ENCODE results near the gene AIM2.
"Not testable (repeated sequence)": the region's sequence is repeated elsewhere in the genome, so short reads cannot be mapped to it uniquely, and the experiment has no call there.

The AIM2 gene

DNA sequence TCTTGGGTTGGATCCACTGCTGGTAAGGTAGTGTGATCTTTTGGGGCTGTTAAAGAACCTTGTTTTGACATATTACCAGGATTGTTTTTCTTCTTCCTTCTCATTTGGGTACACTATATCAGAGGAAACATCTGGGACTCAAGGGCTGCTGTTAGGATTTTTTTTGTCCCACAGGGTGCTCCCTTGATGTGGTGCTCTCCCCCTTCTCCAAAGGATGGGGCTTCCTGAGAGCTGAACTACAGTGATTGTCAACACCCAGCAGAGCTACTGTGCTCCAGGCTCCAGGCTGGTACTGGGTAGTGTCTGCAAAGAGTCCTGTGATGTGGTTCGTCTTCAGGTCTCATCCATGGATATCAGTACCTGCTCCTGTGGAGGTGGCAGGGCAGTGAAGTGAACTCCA lies 46.3 kb downstream of the AIM2 start:
- H3K9me3 ChIP-seq (ENCODE audit: insufficient read depth, low read length): no peaks in the 10 kb centered on the region
- no peak overlapping the region for H3K4me3 ChIP-seq (ENCODE audit: insufficient read depth, low read length, poor library complexity, severe bottlenecking)
- peaks cover 62% of the 10 kb centered on the region for H3K36me3 ChIP-seq (ENCODE audit: low read length)
- H3K9ac ChIP-seq (ENCODE audit: low read length): no peak overlapping the region
- no peak overlapping the region for H3K27ac ChIP-seq (ENCODE audit: low read depth, low read length)
- H3K27me3 ChIP-seq (ENCODE audit: low read length): no peaks in the 10 kb centered on the region
- H2AFZ ChIP-seq (ENCODE audit: low read depth, low read length, severe bottlenecking): no peak overlapping the region
- peaks cover 73% of the 10 kb centered on the region for H3K79me2 ChIP-seq (ENCODE audit: insufficient read depth, low read length)
- peaks cover 28% of the 10 kb centered on the region for H4K20me1 ChIP-seq (ENCODE audit: low read depth, low read length)
- no peaks in the 10 kb centered on the region for H3F3A ChIP-seq (ENCODE audit: insufficient read depth)
- H3K4me2 ChIP-seq (ENCODE audit: low read depth, low read length, poor library complexity, severe bottlenecking): no peak overlapping the region
- TF ChIP-seq, protein P1, sequence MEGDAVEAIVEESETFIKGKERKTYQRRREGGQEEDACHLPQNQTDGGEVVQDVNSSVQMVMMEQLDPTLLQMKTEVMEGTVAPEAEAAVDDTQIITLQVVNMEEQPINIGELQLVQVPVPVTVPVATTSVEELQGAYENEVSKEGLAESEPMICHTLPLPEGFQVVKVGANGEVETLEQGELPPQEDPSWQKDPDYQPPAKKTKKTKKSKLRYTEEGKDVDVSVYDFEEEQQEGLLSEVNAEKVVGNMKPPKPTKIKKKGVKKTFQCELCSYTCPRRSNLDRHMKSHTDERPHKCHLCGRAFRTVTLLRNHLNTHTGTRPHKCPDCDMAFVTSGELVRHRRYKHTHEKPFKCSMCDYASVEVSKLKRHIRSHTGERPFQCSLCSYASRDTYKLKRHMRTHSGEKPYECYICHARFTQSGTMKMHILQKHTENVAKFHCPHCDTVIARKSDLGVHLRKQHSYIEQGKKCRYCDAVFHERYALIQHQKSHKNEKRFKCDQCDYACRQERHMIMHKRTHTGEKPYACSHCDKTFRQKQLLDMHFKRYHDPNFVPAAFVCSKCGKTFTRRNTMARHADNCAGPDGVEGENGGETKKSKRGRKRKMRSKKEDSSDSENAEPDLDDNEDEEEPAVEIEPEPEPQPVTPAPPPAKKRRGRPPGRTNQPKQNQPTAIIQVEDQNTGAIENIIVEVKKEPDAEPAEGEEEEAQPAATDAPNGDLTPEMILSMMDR (IDR thresholded peaks at IDR 0.05; ENCODE audit: insufficient read depth, low read length, poor library complexity, severe bottlenecking): no peak
- no peak for TF ChIP-seq EZH2phosphoT487 (conservative IDR thresholded peaks at IDR 0.05; ENCODE audit: low read length)
- no peaks in the 10 kb centered on the region for H3K9me2 ChIP-seq (replicated peaks; ENCODE audit: insufficient read depth, low read length)

GRCh38 chr1:159026841-159027240 lies 49.7 kb downstream of the AIM2 start:
- not testable (repeated sequence) for H3K27ac ChIP-seq (ENCODE audit: low read depth, low read length); H3K4me3 ChIP-seq (ENCODE audit: insufficient read depth, low read length, poor library complexity, severe bottlenecking); H3K4me2 ChIP-seq (ENCODE audit: low read depth, low read length, poor library complexity, severe bottlenecking); H3K9ac ChIP-seq (ENCODE audit: low read length); H3F3A ChIP-seq (ENCODE audit: insufficient read depth); H3K9me3 ChIP-seq (ENCODE audit: insufficient read depth, low read length); H2AFZ ChIP-seq (ENCODE audit: low read depth, low read length, severe bottlenecking); H3K27me3 ChIP-seq (ENCODE audit: low read length); H3K9me2 ChIP-seq (replicated peaks; ENCODE audit: insufficient read depth, low read length)
- Histone ChIP-seq H3K79me2 (ENCODE audit: insufficient read depth, low read length) (peaks cover 97% of the 10 kb centered on the region), H4K20me1 (ENCODE audit: low read depth, low read length) (peaks cover 30% of the 10 kb centered on the region), H3K36me3 (ENCODE audit: low read length) (peaks cover 57% of the 10 kb centered on the region; the same call in 1 of the 2 replicates)

DNA sequence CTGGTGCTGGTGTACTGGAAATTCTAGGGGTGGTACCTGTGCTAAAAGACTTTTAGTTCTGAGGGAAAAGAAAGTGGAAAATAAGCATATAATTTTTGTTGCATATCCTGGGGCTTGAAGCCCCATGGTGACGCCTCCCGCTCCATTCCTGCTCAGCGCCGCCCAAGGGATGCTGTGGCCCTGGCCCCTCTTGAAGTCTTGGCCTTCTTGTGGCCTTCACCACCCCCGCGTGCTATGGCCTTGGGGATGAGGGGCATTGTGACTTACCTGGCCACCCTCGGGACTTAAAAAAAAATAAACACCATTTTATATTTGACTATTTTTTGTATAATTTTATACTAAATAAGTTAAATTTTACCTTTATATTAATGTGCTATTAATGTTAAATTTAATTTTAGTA lies 51.5 kb downstream of the AIM2 start:
- Histone ChIP-seq H3K9ac (ENCODE audit: low read length) (no peak overlapping the region), H3K4me3 (ENCODE audit: insufficient read depth, low read length, poor library complexity, severe bottlenecking) (no peak overlapping the region), H3K4me2 (ENCODE audit: low read depth, low read length, poor library complexity, severe bottlenecking) (no peak overlapping the region), H3K9me2 (replicated peaks; ENCODE audit: insufficient read depth, low read length) (no peaks in the 10 kb centered on the region), H3K27me3 (ENCODE audit: low read length) (no peaks in the 10 kb centered on the region), H4K20me1 (ENCODE audit: low read depth, low read length) (peaks cover 30% of the 10 kb centered on the region), H3K36me3 (ENCODE audit: low read length) (peaks cover 53% of the 10 kb centered on the region; the same call in 1 of the 2 replicates), H3F3A (ENCODE audit: insufficient read depth) (no peaks in the 10 kb centered on the region; the same call in 1 of the 2 replicates), H3K27ac (ENCODE audit: low read depth, low read length) (no peak overlapping the region), H3K79me2 (ENCODE audit: insufficient read depth, low read length) (peaks cover 98% of the 10 kb centered on the region), H3K9me3 (ENCODE audit: insufficient read depth, low read length) (no peaks in the 10 kb centered on the region), H2AFZ (ENCODE audit: low read depth, low read length, severe bottlenecking) (no peak overlapping the region)
- TF ChIP-seq, protein P1 (IDR thresholded peaks at IDR 0.05; ENCODE audit: insufficient read depth, low read length, poor library complexity, severe bottlenecking): no peak
- TF ChIP-seq EZH2phosphoT487 (conservative IDR thresholded peaks at IDR 0.05; ENCODE audit: low read length): no peak

DNA sequence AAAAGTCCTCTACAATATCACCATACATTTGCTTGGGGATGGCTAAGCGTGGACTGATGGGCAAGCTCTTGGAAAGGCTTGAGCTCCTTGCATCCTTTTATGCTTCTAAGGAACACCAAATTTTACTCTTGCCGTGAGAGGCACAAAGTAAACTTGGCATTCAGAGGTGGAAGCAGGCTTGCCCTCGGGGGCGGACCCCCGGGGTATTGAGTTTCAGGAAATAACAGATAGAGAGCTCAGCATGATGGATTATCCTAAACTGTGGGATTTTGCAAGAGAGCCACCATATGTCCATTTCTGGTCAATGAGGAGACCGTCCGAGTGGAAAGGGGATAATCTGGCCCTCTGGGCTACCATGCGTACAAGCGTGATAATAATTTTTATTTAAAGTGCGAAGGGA lies 52.8 kb downstream of the AIM2 start:
- peaks cover 57% of the 10 kb centered on the region for H3K36me3 ChIP-seq (ENCODE audit: low read length)
- H3K4me2 ChIP-seq (ENCODE audit: low read depth, low read length, poor library complexity, severe bottlenecking): no peak overlapping the region
- H3K27ac ChIP-seq (ENCODE audit: low read depth, low read length): no peak overlapping the region
- no peak overlapping the region for H2AFZ ChIP-seq (ENCODE audit: low read depth, low read length, severe bottlenecking)
- H3K9me2 ChIP-seq (replicated peaks; ENCODE audit: insufficient read depth, low read length): no peaks in the 10 kb centered on the region
- peaks cover 26% of the 10 kb centered on the region for H4K20me1 ChIP-seq (ENCODE audit: low read depth, low read length)
- no peaks in the 10 kb centered on the region for H3K27me3 ChIP-seq (ENCODE audit: low read length)
- no peak overlapping the region for H3K4me3 ChIP-seq (ENCODE audit: insufficient read depth, low read length, poor library complexity, severe bottlenecking)
- no peak overlapping the region for H3K9ac ChIP-seq (ENCODE audit: low read length)
- no peak for TF ChIP-seq EZH2phosphoT487 (conservative IDR thresholded peaks at IDR 0.05; ENCODE audit: low read length)
- TF ChIP-seq, protein P1 (IDR thresholded peaks at IDR 0.05; ENCODE audit: insufficient read depth, low read length, poor library complexity, severe bottlenecking): no peak
- H3K9me3 ChIP-seq (ENCODE audit: insufficient read depth, low read length): no peaks in the 10 kb centered on the region
- H3F3A ChIP-seq (ENCODE audit: insufficient read depth): peaks cover 3% of the 10 kb centered on the region; the same call in 1 of the 2 replicates
- H3K79me2 ChIP-seq (ENCODE audit: insufficient read depth, low read length): peaks cover 95% of the 10 kb centered on the region
